Measurements from ENCODE around the gene ALKBH1.

Gene ALKBH1

DNA sequence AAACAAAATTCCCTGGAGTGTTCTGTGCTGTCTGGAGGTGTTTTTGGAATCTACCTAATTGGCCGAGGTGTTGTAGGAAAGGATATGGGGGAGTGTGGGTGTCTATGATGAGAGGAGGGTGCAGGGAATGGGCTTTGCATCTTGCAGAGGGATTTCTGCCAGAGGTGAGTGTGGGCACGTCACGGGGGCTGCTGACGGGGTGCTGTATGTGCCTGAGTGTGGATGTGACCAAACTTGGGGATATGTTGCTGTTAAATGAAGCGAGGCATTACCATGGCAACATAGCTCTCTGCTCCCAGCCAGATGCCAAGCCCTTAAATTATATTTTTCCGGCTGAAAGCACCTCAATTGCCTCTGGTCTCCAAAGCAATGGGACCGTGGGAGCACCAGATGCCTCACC is 47.1 kb downstream of the ALKBH1 start:
- Histone ChIP-seq H3K27me3 (ENCODE audit: insufficient read depth, low read length, poor library complexity) (no peaks in the 10 kb centered on the region), H3K4me3 (ENCODE audit: low read depth in 1 of 2, low read length in 2 of 2) (no peak overlapping the region), H2AFZ (ENCODE audit: low read depth, low read length) (no peak overlapping the region), H3K4me1 (ENCODE audit: insufficient read depth, low read length) (no peaks in the 10 kb centered on the region), H3K36me3 (ENCODE audit: insufficient read depth, low read length) (no peaks in the 10 kb centered on the region), H3K27ac (ENCODE audit: low read length) (no peak overlapping the region), H3K9ac (ENCODE audit: low read depth, low read length) (no peak overlapping the region), H3K79me2 (ENCODE audit: insufficient read depth, low read length) (no peaks in the 10 kb centered on the region), H3K4me2 (ENCODE audit: insufficient read depth, low read length) (no peak overlapping the region), H4K20me1 (ENCODE audit: insufficient read depth, low read length) (no peaks in the 10 kb centered on the region), H3K9me3 (ENCODE audit: insufficient read depth, low read length, severe bottlenecking) (no peaks in the 10 kb centered on the region)
- no peak for TF ChIP-seq EZH2 (IDR thresholded peaks at IDR 0.05; ENCODE audit: borderline replicate concordance, low read depth, low read length, severe bottlenecking)
- TF ChIP-seq, protein P1, sequence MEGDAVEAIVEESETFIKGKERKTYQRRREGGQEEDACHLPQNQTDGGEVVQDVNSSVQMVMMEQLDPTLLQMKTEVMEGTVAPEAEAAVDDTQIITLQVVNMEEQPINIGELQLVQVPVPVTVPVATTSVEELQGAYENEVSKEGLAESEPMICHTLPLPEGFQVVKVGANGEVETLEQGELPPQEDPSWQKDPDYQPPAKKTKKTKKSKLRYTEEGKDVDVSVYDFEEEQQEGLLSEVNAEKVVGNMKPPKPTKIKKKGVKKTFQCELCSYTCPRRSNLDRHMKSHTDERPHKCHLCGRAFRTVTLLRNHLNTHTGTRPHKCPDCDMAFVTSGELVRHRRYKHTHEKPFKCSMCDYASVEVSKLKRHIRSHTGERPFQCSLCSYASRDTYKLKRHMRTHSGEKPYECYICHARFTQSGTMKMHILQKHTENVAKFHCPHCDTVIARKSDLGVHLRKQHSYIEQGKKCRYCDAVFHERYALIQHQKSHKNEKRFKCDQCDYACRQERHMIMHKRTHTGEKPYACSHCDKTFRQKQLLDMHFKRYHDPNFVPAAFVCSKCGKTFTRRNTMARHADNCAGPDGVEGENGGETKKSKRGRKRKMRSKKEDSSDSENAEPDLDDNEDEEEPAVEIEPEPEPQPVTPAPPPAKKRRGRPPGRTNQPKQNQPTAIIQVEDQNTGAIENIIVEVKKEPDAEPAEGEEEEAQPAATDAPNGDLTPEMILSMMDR (IDR thresholded peaks at IDR 0.05; ENCODE audit: borderline replicate concordance, extremely low read depth, low read length, poor library complexity, severe bottlenecking): no peak
- no peak for DNase-seq
- no peak for ATAC-seq (ENCODE audit: insufficient read depth, low read depth)

GRCh38 chr14:77659831-77660230 is 48.0 kb downstream of the ALKBH1 start:
- Histone ChIP-seq H2AFZ (ENCODE audit: low read depth, low read length) (no peak overlapping the region), H3K4me3 (ENCODE audit: low read depth in 1 of 2, low read length in 2 of 2) (no peak overlapping the region), H3K79me2 (ENCODE audit: insufficient read depth, low read length) (no peaks in the 10 kb centered on the region), H3K36me3 (ENCODE audit: insufficient read depth, low read length) (no peaks in the 10 kb centered on the region), H3K9me3 (ENCODE audit: insufficient read depth, low read length, severe bottlenecking) (no peaks in the 10 kb centered on the region), H3K4me2 (ENCODE audit: insufficient read depth, low read length) (no peak overlapping the region), H3K27ac (ENCODE audit: low read length) (no peak overlapping the region), H4K20me1 (ENCODE audit: insufficient read depth, low read length) (no peaks in the 10 kb centered on the region), H3K4me1 (ENCODE audit: insufficient read depth, low read length) (no peaks in the 10 kb centered on the region), H3K9ac (ENCODE audit: low read depth, low read length) (no peak overlapping the region), H3K27me3 (ENCODE audit: insufficient read depth, low read length, poor library complexity) (no peaks in the 10 kb centered on the region)
- TF ChIP-seq, protein P1 (IDR thresholded peaks at IDR 0.05; ENCODE audit: borderline replicate concordance, extremely low read depth, low read length, poor library complexity, severe bottlenecking): no peak
- TF ChIP-seq EZH2 (IDR thresholded peaks at IDR 0.05; ENCODE audit: borderline replicate concordance, low read depth, low read length, severe bottlenecking): no peak
- ATAC-seq (ENCODE audit: insufficient read depth, low read depth): no peak
- no peak for DNase-seq

DNA sequence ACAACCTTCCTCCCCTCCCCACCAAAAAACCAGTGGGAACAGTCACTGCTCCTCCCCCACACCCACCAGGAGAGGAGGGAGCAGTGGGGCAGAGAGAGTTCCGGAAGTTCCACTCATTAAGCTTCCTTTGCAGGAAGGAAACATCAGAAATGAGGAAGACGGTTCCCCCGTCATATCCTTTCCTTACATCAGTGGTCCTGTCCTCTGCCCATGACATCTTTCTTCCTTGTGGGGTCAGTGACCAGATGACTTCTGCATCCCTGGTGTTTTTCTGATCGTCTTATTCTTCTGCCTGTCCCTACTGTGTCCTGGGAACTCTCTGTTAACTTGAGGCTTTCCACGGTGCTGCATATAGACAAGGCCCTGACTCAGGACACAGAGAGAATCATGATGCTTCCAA is 50.5 kb downstream of the ALKBH1 start:
- Histone ChIP-seq H2AFZ (ENCODE audit: low read depth, low read length) (no peak overlapping the region), H3K9me3 (ENCODE audit: insufficient read depth, low read length, severe bottlenecking) (no peaks in the 10 kb centered on the region)

More for the DNA sequence above, 50.5 kb downstream of the ALKBH1 start:
- Histone ChIP-seq H3K79me2 (ENCODE audit: insufficient read depth, low read length) (no peaks in the 10 kb centered on the region), H3K27me3 (ENCODE audit: insufficient read depth, low read length, poor library complexity) (no peaks in the 10 kb centered on the region), H3K4me2 (ENCODE audit: insufficient read depth, low read length) (no peak overlapping the region), H3K9ac (ENCODE audit: low read depth, low read length) (no peak overlapping the region), H3K4me1 (ENCODE audit: insufficient read depth, low read length) (no peaks in the 10 kb centered on the region), H3K36me3 (ENCODE audit: insufficient read depth, low read length) (no peaks in the 10 kb centered on the region), H3K27ac (ENCODE audit: low read length) (no peak overlapping the region), H3K4me3 (ENCODE audit: low read depth in 1 of 2, low read length in 2 of 2) (no peak overlapping the region), H4K20me1 (ENCODE audit: insufficient read depth, low read length) (no peaks in the 10 kb centered on the region)
- no peak for ATAC-seq (ENCODE audit: insufficient read depth, low read depth)
- TF ChIP-seq EZH2 (IDR thresholded peaks at IDR 0.05; ENCODE audit: borderline replicate concordance, low read depth, low read length, severe bottlenecking): no peak
- TF ChIP-seq, protein P1 (IDR thresholded peaks at IDR 0.05; ENCODE audit: borderline replicate concordance, extremely low read depth, low read length, poor library complexity, severe bottlenecking): no peak
- no peak for DNase-seq

Measured in DND-41 (cell line).